Fibroblast of lung (primary cell): ENCODE results near the gene BLZF1.

Experiments used
- CTCF ChIP-seq, 2 donors: IDR thresholded peaks in 1 of 2; conservative IDR thresholded peaks in 1 of 2; 1 replicate in 1 of 2; 2 replicates in 1 of 2; pipeline ENCODE4 v1.5.1; 2011 to 2012; ENCODE audit warnings: low read length in 2 of 2, control low read depth in 1 of 2, inconsistent platforms in 1 of 2, low read depth in 1 of 2, mild to moderate bottlenecking in 1 of 2
- EZH2 ChIP-seq: IDR thresholded peaks from 2 replicates; pipeline ENCODE4 v1.5.1; 2012; ENCODE audit warnings: low read length, control low read depth, mild to moderate bottlenecking; ENCODE audit errors: missing control alignments

- no peak for TF ChIP-seq CTCF (conservative IDR thresholded peaks at IDR 0.05 in 1 of 2, IDR thresholded peaks at IDR 0.05 in 1 of 2; ENCODE audit: low read depth in 1 of 2, low read length in 2 of 2)
- TF ChIP-seq EZH2 = no peak
Observed at GRCh38 chr1:169321539-169321938, 46.5 kb upstream of the BLZF1 start.
